ENCODE results near the gene ZDHHC22. TPM values are rescaled to one million over a fixed set of nuclear protein-coding genes. Genes with fewer than 3 reads are reported as not detected.
A peak's percentile ranks its signal among the peaks of the same experiment; 100 is the strongest.

Gene ZDHHC22
- total and polyA plus RNA-seq, 2 of the 13 experiments (the other 11 are each of a cell fraction or from before 2014, with no cell fraction given): not detected

GRCh38 chr14:77141214-77142004, at the start of gene ZDHHC22 (continued):
- TF ChIP-seq ZNF616 (CRISPR knock-in tag; IDR thresholded peaks at IDR 0.05; ENCODE audit: low read depth): no peak
- TF ChIP-seq AHDC1 (CRISPR knock-in tag; IDR thresholded peaks at IDR 0.05; ENCODE audit: borderline replicate concordance): no peak
- TF ChIP-seq MATR3 (CRISPR knock-in tag; IDR thresholded peaks at IDR 0.05): no peak
- no peak for TF ChIP-seq ZNF639 (CRISPR knock-in tag; conservative IDR thresholded peaks at IDR 0.05)
- no peak for TF ChIP-seq MXI1 (IDR thresholded peaks at IDR 0.05; ENCODE audit: borderline replicate concordance, low read depth, low read length)
- no peak for TF ChIP-seq SETDB1 (CRISPR knock-in tag; IDR thresholded peaks at IDR 0.05; ENCODE audit: borderline replicate concordance)
- TF ChIP-seq KDM2A (CRISPR knock-in tag; IDR thresholded peaks at IDR 0.05; ENCODE audit: borderline replicate concordance, low read depth): 0 out of 2 replicates have a peak, but pooled peaks have one; percentile 17
- no peak for TF ChIP-seq RNF219 (CRISPR knock-in tag; IDR thresholded peaks at IDR 0.05)
- TF ChIP-seq EP300 (IDR thresholded peaks at IDR 0.05; ENCODE audit: low read depth in 2 of 2, low read length in 2 of 2): no peak
- TF ChIP-seq EP300 (CRISPR knock-in tag; IDR thresholded peaks at IDR 0.05; ENCODE audit: borderline replicate concordance): no peak
- TF ChIP-seq SUZ12 (IDR thresholded peaks at IDR 0.05; ENCODE audit: low read depth, low read length): no peak
- no peak for TF ChIP-seq STAT6 (CRISPR knock-in tag; IDR thresholded peaks at IDR 0.05; ENCODE audit: borderline replicate concordance)
- no peak for TF ChIP-seq CENPX (CRISPR knock-in tag; IDR thresholded peaks at IDR 0.05)
- TF ChIP-seq ZNF232 (CRISPR knock-in tag; IDR thresholded peaks at IDR 0.05; ENCODE audit: borderline replicate concordance): no peak
- no peak for TF ChIP-seq ZNF784 (CRISPR knock-in tag; IDR thresholded peaks at IDR 0.05; ENCODE audit: borderline replicate concordance)

All from HepG2 (cell line).